Measurements from ENCODE around the gene DCDC2. TPM values are rescaled to one million over a fixed set of nuclear protein-coding genes. Genes with fewer than 3 reads are reported as not detected.
"Not testable (repeated sequence)": the region's sequence is repeated elsewhere in the genome, so short reads cannot be mapped to it uniquely, and the experiment has no call there.

DCDC2 gene
- total RNA-seq, 1 experiment from 2014 or later, result 0.62 TPM

GRCh38 chr6:24327756-24328155 is 30.1 kb downstream of the DCDC2 start:
- no peak for DNase-seq (ENCODE audit: low spot score)

GRCh38 chr6:24325978-24326377 is 31.9 kb downstream of the DCDC2 start:
- no peak for DNase-seq (ENCODE audit: low spot score)

- DNase-seq (ENCODE audit: low spot score), result no peak
Observed at GRCh38 chr6:24324617-24325016, 33.2 kb downstream of the DCDC2 start.

GRCh38 chr6:24323632-24324337 is 34.1 kb downstream of the DCDC2 start:
- DNase-seq (ENCODE audit: low spot score), result peak; percentile 32

- DNase-seq (ENCODE audit: low spot score), result no peak
Observed at GRCh38 chr6:24322924-24323323, 34.9 kb downstream of the DCDC2 start.

GRCh38 chr6:24322446-24322845 is 35.4 kb downstream of the DCDC2 start:
- DNase-seq (ENCODE audit: low spot score), result not testable (repeated sequence)

- peak; percentile 27 for DNase-seq (ENCODE audit: low spot score)
Observed at GRCh38 chr6:24321538-24322162, 36.2 kb downstream of the DCDC2 start.

GRCh38 chr6:24313251-24314141 is 44.4 kb downstream of the DCDC2 start:
- DNase-seq (ENCODE audit: low spot score), result peak; percentile 82

- DNase-seq (ENCODE audit: low spot score), result not testable (repeated sequence)
Observed at GRCh38 chr6:24311775-24312174, 46.1 kb downstream of the DCDC2 start.

- no peak for DNase-seq (ENCODE audit: low spot score)
Observed at GRCh38 chr6:24307881-24308280, 50.0 kb downstream of the DCDC2 start.

GRCh38 chr6:24306936-24307335 is 50.9 kb downstream of the DCDC2 start:
- no peak for DNase-seq (ENCODE audit: low spot score)

- DNase-seq (ENCODE audit: low spot score), result no peak
Observed at GRCh38 chr6:24306038-24306437, 51.8 kb downstream of the DCDC2 start.

- no peak for DNase-seq (ENCODE audit: low spot score)
Observed at GRCh38 chr6:24296944-24297343, 60.9 kb downstream of the DCDC2 start.

- not testable (repeated sequence) for DNase-seq (ENCODE audit: low spot score)
Observed at GRCh38 chr6:24293852-24294251, 64.0 kb downstream of the DCDC2 start.

GRCh38 chr6:24287239-24287638 is 70.6 kb downstream of the DCDC2 start:
- DNase-seq (ENCODE audit: low spot score), result no peak

GRCh38 chr6:24284006-24284405 is 73.9 kb downstream of the DCDC2 start:
- no peak for DNase-seq (ENCODE audit: low spot score)

GRCh38 chr6:24283043-24283985 is 74.5 kb downstream of the DCDC2 start:
- peak; percentile 84 for DNase-seq (ENCODE audit: low spot score)

GRCh38 chr6:24274441-24275083 is 83.3 kb downstream of the DCDC2 start:
- peak; percentile 5 for DNase-seq (ENCODE audit: low spot score)

GRCh38 chr6:24273096-24273870 is 84.6 kb downstream of the DCDC2 start:
- DNase-seq (ENCODE audit: low spot score), result no peak

- no peak for DNase-seq (ENCODE audit: low spot score)
Observed at GRCh38 chr6:24272553-24272952, 85.3 kb downstream of the DCDC2 start.

Measured in A172 (cell line).